NCI-H146 treated with DMSO at 0.1 percent for 48 hours (cell line): ENCODE measurements around the gene SF3B6.

Source experiments
- DNase-seq: peaks from one replicate; lab custom pipeline; 2025; ENCODE audit not compliant: unreplicated experiment; lab: John Stamatoyannopoulos, UW

Gene SF3B6

DNA sequence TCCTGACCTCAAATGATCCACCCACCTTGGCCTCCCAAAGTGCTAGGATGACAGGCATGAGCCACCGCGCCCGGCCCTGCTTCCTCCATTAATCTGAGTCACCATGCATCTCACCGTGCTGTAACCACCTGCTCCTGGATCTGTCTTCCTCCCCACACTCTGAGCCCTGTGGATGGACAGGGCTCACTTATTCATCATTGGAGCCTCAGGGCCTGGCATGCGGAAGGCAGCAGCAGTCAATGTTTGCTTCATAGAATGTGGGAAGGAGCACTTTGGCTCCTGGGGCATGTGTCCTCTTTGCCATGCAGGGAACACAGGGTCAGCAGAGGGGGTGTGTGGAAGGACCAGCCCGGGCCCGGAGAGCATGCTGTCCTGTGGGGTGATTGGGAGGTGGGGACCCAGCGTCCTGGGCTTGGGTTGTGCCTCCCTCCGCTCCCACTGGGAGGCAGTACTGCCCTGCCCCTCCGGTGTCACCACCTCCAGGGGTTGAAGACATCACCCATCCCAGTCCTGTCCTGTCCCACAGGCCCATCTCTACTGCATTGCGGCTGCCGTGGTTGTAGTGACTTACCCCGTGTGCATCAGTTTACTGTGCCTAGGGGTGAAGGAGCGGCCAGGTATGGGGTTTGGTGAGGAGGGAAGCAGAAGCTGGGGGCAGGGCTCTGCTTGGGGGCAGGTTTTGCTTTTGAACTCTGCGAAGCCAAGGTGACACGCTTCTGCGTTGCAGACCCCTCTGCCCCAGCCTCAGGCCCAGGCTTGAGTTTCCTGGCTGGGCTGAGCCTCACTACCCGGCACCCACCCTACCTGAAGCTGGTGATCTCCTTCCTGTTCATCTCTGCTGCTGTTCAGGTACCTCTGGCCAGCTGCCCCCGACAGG lies 54.8 kb downstream of the SF3B6 start:
- no peak for DNase-seq

DNA sequence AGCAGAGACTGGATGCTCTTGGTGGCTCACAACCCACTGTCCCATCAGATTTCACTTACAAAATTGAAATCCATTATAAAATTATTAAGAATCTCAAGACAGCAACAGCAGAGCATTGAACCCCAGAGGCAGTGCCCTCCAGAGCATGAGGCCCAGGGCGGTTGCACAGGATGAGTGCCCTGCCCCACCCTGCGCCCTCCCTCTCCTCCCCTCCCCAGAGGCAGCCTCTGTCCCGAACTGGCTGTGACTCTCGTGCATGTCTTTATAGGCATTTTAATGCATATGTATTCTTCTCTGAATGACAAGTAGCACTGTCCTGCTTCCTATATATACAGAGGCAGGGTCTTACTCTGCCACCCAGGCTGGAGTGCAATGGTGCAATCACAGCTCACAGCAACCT lies 55.9 kb downstream of the SF3B6 start:
- DNase-seq, result no peak

DNA sequence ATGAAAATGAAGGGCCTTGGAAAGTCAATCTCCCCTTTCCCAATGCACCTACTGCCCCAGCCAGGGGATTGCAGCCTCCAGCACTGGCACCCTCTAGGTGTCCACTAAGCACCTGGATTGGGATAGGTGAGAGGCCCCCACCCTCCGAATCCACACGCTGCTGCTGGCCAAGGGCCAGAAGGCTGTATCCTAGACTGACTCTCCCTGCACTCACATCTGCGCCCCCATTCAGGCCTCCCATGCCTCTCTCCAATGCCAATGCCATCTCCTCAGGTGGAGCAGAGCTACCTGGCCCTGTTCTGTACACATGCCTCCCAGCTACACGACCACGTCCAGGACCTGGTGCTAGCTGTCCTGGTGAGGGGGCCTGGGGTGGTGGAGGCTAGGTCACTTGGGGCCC lies 56.4 kb downstream of the SF3B6 start:
- DNase-seq, result no peak

DNA sequence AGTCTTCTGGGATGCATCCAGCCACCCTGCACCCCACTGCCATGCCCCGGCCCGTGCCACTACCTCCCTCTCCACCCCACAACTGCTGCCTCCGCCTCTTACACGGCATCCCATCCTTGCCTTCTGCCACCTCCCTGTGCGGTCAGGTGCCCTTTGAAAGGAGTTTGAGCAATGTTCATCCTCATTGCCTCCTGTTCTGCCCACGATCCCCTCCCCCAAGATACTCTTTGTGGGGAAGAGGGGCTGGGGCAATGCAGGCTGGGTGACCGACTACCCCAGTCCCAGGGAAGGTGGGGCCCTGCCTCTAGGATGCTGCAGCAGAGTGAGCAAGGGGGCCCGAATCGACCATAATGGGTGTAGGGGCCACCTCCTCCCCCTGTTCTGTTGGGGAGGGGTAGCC lies 57.9 kb downstream of the SF3B6 start:
- DNase-seq, result no peak

DNA sequence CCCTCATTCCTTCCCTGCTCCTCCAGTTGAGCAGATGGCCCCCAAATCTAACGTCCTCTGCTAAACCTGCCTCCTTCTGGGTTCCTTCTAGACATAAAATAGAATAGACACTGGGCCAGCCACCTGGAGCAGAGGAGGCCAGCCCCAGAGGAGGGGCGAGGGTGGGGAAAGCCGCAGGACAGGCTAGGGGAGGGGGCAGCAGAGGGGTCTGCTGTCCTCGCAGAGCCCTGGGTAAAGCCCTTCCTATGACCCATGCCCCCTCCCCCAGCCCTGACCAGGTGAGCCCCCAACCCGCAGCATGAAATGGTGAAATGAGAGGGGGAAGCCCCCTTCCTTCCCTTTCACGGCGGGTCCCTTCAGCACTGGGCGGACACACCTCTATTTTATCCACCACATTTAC lies 58.4 kb downstream of the SF3B6 start:
- no peak for DNase-seq
